A673 (cell line): ENCODE data around the gene STARD3NL.

Experiments used
- EZH2 ChIP-seq: fragments of 200-600 bp; sonication (generic); IDR thresholded peaks from 2 replicates; pipeline ENCODE4 v1.6.1; 2017; ENCODE audit warnings: borderline replicate concordance, low read depth, mild to moderate bottlenecking, mixed read lengths, antibody characterized with exemption, low read length; ENCODE audit not compliant: poor library complexity, severe bottlenecking
- TF ChIP-seq, protein P1 (sequence below): fragments of 300-800, 200-600 bp; sonication (generic); conservative IDR thresholded peaks from 2 replicates; pipeline ENCODE4 v1.5.1; 2017; ENCODE audit warnings: low read depth, mild to moderate bottlenecking, antibody characterized with exemption, low read length, moderate library complexity, mixed read lengths

DNA sequence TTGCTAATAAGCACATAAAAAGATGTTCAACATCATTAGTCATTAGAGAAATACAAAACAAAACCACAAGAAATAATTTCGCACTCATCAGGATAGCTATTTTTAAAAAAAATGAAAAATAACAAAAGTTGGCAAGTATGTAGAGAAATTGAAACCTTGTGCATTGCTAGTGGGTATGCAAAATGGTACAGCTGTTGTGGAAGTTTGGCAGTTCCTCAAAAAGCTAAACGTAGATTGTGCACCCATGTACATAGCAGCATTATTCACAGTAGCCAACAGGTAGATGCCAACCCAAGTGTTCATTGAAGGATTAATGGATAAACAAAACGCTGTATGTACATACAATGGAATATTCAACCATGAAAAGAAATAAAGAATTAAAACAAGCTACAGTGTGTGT is 35.3 kb upstream of the STARD3NL start:
- TF ChIP-seq, protein P1, sequence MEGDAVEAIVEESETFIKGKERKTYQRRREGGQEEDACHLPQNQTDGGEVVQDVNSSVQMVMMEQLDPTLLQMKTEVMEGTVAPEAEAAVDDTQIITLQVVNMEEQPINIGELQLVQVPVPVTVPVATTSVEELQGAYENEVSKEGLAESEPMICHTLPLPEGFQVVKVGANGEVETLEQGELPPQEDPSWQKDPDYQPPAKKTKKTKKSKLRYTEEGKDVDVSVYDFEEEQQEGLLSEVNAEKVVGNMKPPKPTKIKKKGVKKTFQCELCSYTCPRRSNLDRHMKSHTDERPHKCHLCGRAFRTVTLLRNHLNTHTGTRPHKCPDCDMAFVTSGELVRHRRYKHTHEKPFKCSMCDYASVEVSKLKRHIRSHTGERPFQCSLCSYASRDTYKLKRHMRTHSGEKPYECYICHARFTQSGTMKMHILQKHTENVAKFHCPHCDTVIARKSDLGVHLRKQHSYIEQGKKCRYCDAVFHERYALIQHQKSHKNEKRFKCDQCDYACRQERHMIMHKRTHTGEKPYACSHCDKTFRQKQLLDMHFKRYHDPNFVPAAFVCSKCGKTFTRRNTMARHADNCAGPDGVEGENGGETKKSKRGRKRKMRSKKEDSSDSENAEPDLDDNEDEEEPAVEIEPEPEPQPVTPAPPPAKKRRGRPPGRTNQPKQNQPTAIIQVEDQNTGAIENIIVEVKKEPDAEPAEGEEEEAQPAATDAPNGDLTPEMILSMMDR, result no peak
- no peak for TF ChIP-seq EZH2
